ENCODE results near the gene PLEKHG5.

The PLEKHG5 gene

DNA sequence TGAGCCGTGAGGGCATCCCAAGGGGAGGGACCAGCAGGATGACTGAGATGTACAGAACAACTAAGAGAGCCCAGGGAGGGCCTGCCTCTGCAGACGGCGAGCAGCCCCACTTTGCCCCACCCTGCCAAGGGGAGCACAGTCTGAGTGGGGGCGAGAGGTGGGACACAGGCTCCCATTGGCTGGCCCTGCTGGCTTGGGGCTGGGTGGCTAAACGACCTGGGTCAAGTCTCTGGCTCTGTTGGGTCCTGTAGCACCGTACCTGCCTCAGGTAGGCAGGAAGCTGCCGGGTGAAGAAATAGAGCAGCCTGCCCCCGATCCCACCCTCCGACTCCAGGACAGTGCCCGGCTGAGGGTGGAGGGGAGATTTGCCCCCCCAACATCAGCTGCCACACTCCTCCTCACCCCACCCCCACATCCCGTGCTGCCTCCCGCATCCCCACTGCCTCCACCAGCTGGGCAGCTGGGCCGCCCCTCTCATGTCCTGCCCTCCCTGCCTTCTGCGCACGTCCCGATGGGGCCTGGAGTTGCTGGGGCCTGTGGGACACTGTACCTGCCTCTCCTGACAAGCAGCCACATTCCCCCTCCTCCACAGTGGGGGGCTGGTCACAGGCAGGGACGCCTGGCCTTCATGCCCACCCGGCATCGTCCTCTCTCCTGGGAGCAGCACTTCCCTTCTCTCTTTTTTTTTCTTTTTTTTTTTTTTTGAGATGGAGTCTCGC is 12.6 kb upstream of the PLEKHG5 start:
- no peak overlapping the region for H3K4me3 ChIP-seq (ENCODE audit: low read length in 2 of 2)
- peaks cover 0 to 5% of the 10 kb centered on the region in 2 donors for H3K27me3 ChIP-seq (ENCODE audit: control insufficient read depth in 1 of 2, insufficient read depth in 2 of 2, low read length in 2 of 2)
- no peaks in the 10 kb centered on the region for H3K36me3 ChIP-seq (ENCODE audit: control insufficient read depth in 2 of 2, insufficient read depth in 2 of 2, low read length in 2 of 2)
- H3K4me1 ChIP-seq (ENCODE audit: control insufficient read depth, insufficient read depth, low read length), result peaks cover 10% of the 10 kb centered on the region
- no peak overlapping the region for H3K27ac ChIP-seq (ENCODE audit: low read length)
- H3K9ac ChIP-seq (ENCODE audit: low read length in 2 of 2), result no peak overlapping the region
- H3K9me3 ChIP-seq (ENCODE audit: control insufficient read depth in 2 of 2, low read length in 2 of 2), result no peaks in the 10 kb centered on the region

GRCh38 chr1:6502000-6502891 is 10.8 kb upstream of the PLEKHG5 start:
- no peak overlapping the region for H3K27ac ChIP-seq (ENCODE audit: low read length)
- no peak overlapping the region for H3K9ac ChIP-seq (ENCODE audit: low read length in 2 of 2)
- H3K27me3 ChIP-seq (ENCODE audit: control insufficient read depth in 1 of 2, insufficient read depth in 2 of 2, low read length in 2 of 2), result peaks cover 0 to 3% of the 10 kb centered on the region in 2 donors
- H3K9me3 ChIP-seq (ENCODE audit: control insufficient read depth in 2 of 2, low read length in 2 of 2), result no peaks in the 10 kb centered on the region
- peaks cover 24% of the 10 kb centered on the region for H3K4me1 ChIP-seq (ENCODE audit: control insufficient read depth, insufficient read depth, low read length)
- no peak overlapping the region for H3K4me3 ChIP-seq (ENCODE audit: low read length in 2 of 2)
- no peaks in the 10 kb centered on the region for H3K36me3 ChIP-seq (ENCODE audit: control insufficient read depth in 2 of 2, insufficient read depth in 2 of 2, low read length in 2 of 2)

DNA sequence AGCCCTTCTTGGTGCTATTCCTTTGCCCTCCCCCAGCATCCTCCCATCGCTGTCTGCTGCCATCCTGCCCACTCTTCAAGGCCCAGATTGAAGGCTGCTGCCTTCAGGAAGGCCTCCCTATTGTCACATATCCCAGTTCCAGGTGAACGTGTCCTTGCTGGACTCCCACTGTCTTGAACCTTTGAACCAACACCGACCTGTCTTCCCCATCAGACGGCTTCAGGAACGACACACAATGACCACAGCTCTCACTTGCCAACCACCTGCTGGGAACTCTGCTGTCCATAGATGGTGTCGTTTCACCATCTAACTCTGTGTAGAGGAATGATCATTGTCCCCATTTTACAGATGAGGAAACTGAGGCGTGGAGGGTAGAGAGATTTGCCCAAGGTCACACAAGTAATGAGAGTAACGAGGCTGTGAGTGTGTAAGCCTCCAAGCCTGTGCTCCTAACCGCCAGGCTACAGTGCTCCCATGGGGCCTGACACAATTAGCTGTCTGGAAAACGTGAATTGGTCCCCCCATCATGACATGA is 9.9 kb upstream of the PLEKHG5 start:
- no peak overlapping the region for H3K9ac ChIP-seq (ENCODE audit: low read length in 2 of 2)
- no peak overlapping the region for H3K4me3 ChIP-seq (ENCODE audit: low read length in 2 of 2)
- H3K4me1 ChIP-seq (ENCODE audit: control insufficient read depth, insufficient read depth, low read length), result peaks cover 31% of the 10 kb centered on the region
- no peaks in the 10 kb centered on the region for H3K36me3 ChIP-seq (ENCODE audit: control insufficient read depth in 2 of 2, insufficient read depth in 2 of 2, low read length in 2 of 2)
- no peaks in the 10 kb centered on the region for H3K9me3 ChIP-seq (ENCODE audit: control insufficient read depth in 2 of 2, low read length in 2 of 2)
- peaks cover 0 to 3% of the 10 kb centered on the region in 2 donors for H3K27me3 ChIP-seq (ENCODE audit: control insufficient read depth in 1 of 2, insufficient read depth in 2 of 2, low read length in 2 of 2)
- H3K27ac ChIP-seq (ENCODE audit: low read length), result no peak overlapping the region

- H3K9ac ChIP-seq (ENCODE audit: low read length in 2 of 2), result no peak overlapping the region
- peaks cover 35% of the 10 kb centered on the region for H3K4me1 ChIP-seq (ENCODE audit: control insufficient read depth, insufficient read depth, low read length)
- no peaks in the 10 kb centered on the region for H3K9me3 ChIP-seq (ENCODE audit: control insufficient read depth in 2 of 2, low read length in 2 of 2)
- H3K36me3 ChIP-seq (ENCODE audit: control insufficient read depth in 2 of 2, insufficient read depth in 2 of 2, low read length in 2 of 2), result no peaks in the 10 kb centered on the region
- H3K27me3 ChIP-seq (ENCODE audit: control insufficient read depth in 1 of 2, insufficient read depth in 2 of 2, low read length in 2 of 2), result peaks cover 0 to 3% of the 10 kb centered on the region in 2 donors
- H3K4me3 ChIP-seq (ENCODE audit: low read length in 2 of 2), result no peak overlapping the region
- no peak overlapping the region for H3K27ac ChIP-seq (ENCODE audit: low read length)
Observed at GRCh38 chr1:6500544-6501278, 9.2 kb upstream of the PLEKHG5 start.

DNA sequence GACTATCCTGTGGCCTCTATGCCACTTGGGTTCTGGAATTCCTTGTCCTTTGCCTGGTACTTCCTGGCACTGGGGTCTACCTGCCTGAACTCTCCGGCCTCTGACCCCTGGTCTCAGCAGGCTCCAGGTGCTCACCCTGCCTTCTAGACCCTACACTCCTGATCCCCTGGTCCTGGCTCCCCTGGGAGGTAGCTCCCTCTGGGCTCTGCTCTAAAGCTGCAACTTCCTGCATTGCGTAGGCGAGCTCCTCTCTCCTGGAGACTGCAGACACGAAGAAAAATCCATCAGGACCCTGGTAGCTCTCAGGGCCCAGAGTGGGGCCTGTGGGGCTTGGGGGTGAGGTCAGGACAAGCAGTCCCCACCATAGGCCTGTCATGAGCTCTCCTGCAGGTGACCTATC is 7.8 kb upstream of the PLEKHG5 start:
- no peak overlapping the region for H3K4me3 ChIP-seq (ENCODE audit: low read length in 2 of 2)
- H3K36me3 ChIP-seq (ENCODE audit: control insufficient read depth in 2 of 2, insufficient read depth in 2 of 2, low read length in 2 of 2), result no peaks in the 10 kb centered on the region
- no peak overlapping the region for H3K27ac ChIP-seq (ENCODE audit: low read length)
- peaks cover 0 to 3% of the 10 kb centered on the region in 2 donors for H3K27me3 ChIP-seq (ENCODE audit: control insufficient read depth in 1 of 2, insufficient read depth in 2 of 2, low read length in 2 of 2)
- peaks cover 35% of the 10 kb centered on the region for H3K4me1 ChIP-seq (ENCODE audit: control insufficient read depth, insufficient read depth, low read length)
- H3K9ac ChIP-seq (ENCODE audit: low read length in 2 of 2), result no peak overlapping the region
- no peaks in the 10 kb centered on the region for H3K9me3 ChIP-seq (ENCODE audit: control insufficient read depth in 2 of 2, low read length in 2 of 2)

DNA sequence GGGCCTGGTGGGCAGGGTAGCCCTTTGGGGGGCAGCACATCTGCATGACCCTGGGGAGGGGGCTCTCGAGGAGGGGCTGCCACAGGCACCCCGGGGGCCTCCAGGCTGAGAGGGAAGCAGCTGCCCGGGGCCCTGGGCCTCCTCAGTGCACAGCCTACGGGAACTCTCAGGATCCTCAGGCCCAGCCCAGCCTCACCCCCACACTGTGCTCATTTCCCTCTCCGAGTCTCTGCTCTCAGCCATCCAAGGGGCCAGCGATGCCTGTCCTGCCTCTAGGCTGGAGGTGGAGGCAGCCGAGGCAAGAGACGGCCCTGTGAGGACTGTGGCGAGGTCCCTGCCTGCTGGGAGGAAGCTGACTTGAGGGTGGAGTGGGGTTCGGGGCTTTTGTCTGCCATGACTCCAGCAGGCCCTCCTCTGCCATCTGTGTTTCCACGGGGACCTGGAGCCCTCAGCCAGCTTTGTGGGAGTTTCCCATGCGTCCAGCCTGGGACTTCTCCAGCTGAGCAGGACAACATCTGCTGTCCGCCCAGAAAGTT is 7.2 kb upstream of the PLEKHG5 start:
- Histone ChIP-seq H3K9me3 (ENCODE audit: control insufficient read depth in 2 of 2, low read length in 2 of 2) (no peaks in the 10 kb centered on the region), H3K4me1 (ENCODE audit: control insufficient read depth, insufficient read depth, low read length) (peaks cover 35% of the 10 kb centered on the region), H3K27me3 (ENCODE audit: control insufficient read depth in 1 of 2, insufficient read depth in 2 of 2, low read length in 2 of 2) (peaks cover 0 to 3% of the 10 kb centered on the region in 2 donors), H3K36me3 (ENCODE audit: control insufficient read depth in 2 of 2, insufficient read depth in 2 of 2, low read length in 2 of 2) (no peaks in the 10 kb centered on the region), H3K4me3 (ENCODE audit: low read length in 2 of 2) (no peak overlapping the region), H3K9ac (ENCODE audit: low read length in 2 of 2) (no peak overlapping the region), H3K27ac (ENCODE audit: low read length) (no peak overlapping the region)

DNA sequence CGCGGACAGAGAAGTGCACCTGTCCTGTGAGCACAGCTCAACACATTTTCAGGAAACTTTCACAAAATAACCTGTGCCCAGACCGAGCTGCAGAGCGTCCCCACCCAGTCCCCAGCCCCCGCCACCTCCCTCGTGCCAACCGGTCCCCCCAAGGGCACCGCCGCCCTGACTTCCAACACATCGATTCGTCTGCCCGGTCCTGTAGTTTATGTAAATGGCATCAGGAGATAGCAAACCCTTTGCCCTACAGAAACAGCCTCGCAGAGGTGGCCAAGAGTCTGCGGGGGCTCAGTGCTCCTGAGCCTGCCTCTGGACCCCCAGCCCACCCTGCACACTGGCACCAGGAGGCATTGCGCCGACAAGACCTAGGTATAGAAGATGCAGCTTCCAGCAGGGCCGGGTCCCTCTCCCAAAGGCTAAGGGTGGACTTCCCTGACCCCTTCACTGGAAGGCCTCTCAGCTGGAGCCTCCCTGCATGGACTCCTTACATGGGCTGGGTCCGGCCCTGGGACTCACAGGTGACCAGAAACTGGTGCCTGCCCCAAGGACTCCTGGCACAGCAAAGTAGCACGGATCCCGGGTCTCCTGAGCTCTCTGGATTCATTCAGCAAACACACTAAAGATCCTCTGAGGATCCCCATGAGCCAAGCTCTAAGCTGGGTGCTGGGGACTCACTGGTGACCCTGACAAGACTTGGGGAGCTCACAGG is 6.6 kb upstream of the PLEKHG5 start:
- Histone ChIP-seq H3K9me3 (ENCODE audit: control insufficient read depth in 2 of 2, low read length in 2 of 2) (no peaks in the 10 kb centered on the region), H3K27me3 (ENCODE audit: control insufficient read depth in 1 of 2, insufficient read depth in 2 of 2, low read length in 2 of 2) (peaks cover 0 to 3% of the 10 kb centered on the region in 2 donors), H3K4me3 (ENCODE audit: low read length in 2 of 2) (peak overlapping the region; percentile 76 to 81), H3K27ac (ENCODE audit: low read length) (no peak overlapping the region), H3K9ac (ENCODE audit: low read length in 2 of 2) (peak overlapping the region in 1 of 2 donors; percentile 45), H3K36me3 (ENCODE audit: control insufficient read depth in 2 of 2, insufficient read depth in 2 of 2, low read length in 2 of 2) (no peaks in the 10 kb centered on the region), H3K4me1 (ENCODE audit: control insufficient read depth, insufficient read depth, low read length) (peaks cover 36% of the 10 kb centered on the region)

DNA sequence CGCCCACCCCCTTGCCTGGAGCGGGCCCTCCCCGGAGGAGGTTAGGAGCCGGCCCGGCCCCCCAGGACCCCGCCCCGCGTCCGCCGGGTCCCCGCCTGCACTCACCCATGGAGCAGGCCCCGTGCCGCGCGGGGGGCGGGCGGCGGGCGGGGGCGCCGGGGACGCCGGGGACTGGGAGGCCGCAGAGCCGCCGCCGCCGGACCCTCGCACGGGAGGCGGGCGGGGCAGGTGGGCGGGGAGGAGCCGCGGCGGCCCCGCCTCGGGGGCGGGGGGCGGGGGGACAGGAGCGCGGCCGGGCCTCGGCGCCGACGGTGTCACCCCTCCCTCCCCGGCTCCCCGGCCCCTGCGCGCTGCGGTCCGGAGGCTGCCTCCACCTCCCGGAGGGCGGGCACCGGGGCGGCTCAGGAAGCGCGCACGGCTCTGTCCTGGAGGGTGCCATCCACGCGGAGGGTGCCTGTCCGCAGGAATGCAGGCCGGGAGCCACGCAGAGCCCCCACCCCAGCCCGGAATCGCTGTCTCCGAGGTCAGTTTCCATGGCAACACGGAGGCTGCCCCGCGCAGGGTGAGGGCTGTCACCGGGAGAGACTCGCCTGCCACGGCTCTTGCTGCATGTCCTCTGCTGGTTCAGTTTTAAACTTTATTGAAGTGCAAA is 5.9 kb upstream of the PLEKHG5 start:
- H3K4me3 ChIP-seq (ENCODE audit: low read length in 2 of 2), result peak overlapping the region; percentile 76 to 81
- no peaks in the 10 kb centered on the region for H3K36me3 ChIP-seq (ENCODE audit: control insufficient read depth in 2 of 2, insufficient read depth in 2 of 2, low read length in 2 of 2)
- peak overlapping the region; percentile 45 to 51 for H3K9ac ChIP-seq (ENCODE audit: low read length in 2 of 2)
- H3K27ac ChIP-seq (ENCODE audit: low read length), result peak overlapping the region; percentile 41
- H3K27me3 ChIP-seq (ENCODE audit: control insufficient read depth in 1 of 2, insufficient read depth in 2 of 2, low read length in 2 of 2), result peaks cover 0 to 3% of the 10 kb centered on the region in 2 donors
- H3K4me1 ChIP-seq (ENCODE audit: control insufficient read depth, insufficient read depth, low read length), result peaks cover 33% of the 10 kb centered on the region
- H3K9me3 ChIP-seq (ENCODE audit: control insufficient read depth in 2 of 2, low read length in 2 of 2), result no peaks in the 10 kb centered on the region

GRCh38 chr1:6496890-6497214 is 5.4 kb upstream of the PLEKHG5 start:
- peak overlapping the region; percentile 55 to 65 for H3K4me3 ChIP-seq (ENCODE audit: low read length in 2 of 2)
- H3K9me3 ChIP-seq (ENCODE audit: control insufficient read depth in 2 of 2, low read length in 2 of 2), result no peaks in the 10 kb centered on the region
- H3K9ac ChIP-seq (ENCODE audit: low read length in 2 of 2), result peak overlapping the region; percentile 42 to 55
- H3K4me1 ChIP-seq (ENCODE audit: control insufficient read depth, insufficient read depth, low read length), result peaks cover 34% of the 10 kb centered on the region
- no peaks in the 10 kb centered on the region for H3K36me3 ChIP-seq (ENCODE audit: control insufficient read depth in 2 of 2, insufficient read depth in 2 of 2, low read length in 2 of 2)
- no peaks in the 10 kb centered on the region for H3K27me3 ChIP-seq (ENCODE audit: control insufficient read depth in 1 of 2, insufficient read depth in 2 of 2, low read length in 2 of 2)
- peak overlapping the region; percentile 41 for H3K27ac ChIP-seq (ENCODE audit: low read length)
